ENCODE results near the gene ABCC3. TPM values are rescaled to one million over a fixed set of nuclear protein-coding genes. Genes with fewer than 3 reads are reported as not detected.

ABCC3 gene
- total RNA-seq, 1 experiment from 2014 or later, result 88.0 TPM

DNA sequence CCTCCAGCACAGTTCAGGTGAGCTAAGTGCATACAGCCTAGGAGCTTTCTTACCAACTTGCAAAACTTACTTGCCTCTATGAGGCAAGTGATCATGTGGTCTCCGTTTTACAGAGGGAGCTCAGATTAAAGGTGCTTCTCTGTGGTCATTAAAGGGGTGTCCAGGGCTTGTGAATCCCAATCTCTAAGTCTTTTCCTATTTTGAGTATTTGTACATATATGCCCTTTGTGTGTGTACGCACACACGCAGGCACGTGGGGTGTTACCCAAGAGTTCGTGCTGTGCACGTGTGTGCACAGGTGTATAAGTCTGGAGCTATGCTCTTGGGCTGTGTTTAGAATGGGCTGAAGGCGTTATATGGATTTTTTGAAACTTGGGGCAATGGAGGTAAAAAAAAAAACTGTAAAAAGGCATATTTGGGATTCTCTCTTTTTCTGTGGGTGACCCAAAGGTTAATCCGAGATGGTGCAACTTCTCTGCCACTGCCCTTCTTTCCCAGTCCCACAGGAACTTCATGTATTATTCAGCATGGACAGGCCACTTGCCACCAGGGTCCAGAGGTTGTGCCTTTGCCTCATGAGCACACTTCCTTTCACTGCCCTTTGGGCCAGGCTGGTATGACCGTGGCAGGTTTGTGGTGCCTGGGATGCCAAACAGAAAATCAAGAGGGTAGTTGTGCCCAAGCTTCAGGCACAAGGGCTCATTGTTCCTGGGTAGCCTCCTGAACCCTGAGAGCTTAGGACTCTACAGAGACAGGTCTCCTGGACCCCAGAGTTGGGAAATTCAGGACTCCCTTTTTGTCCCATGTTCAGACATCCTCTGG is 1.5 kb downstream of the ABCC3 start:
- peaks cover 59% of the 10 kb centered on the region for H3K36me3 Mint-ChIP-seq (ENCODE audit: insufficient read depth, unreplicated experiment)
- H3K27ac Mint-ChIP-seq (ENCODE audit: unreplicated experiment), result no peak overlapping the region
- CTCF ChIA-PET, result interaction anchor here (0.7 to 8.0 kb wide), 8 partner anchors 10 to 90 kb away, joined by 3 to 78 read pairs (median 4); no protein-coding TSS in a partner anchor
- peak overlapping the region; percentile 69 for H3K4me3 Mint-ChIP-seq (ENCODE audit: low read depth, unreplicated experiment)
- no peak for TF ChIP-seq CTCF (IDR thresholded peaks at IDR 0.05; ENCODE audit: unreplicated experiment)
- TSS peak; percentile 49 for BruUV-seq (replicated peaks)
- DNase-seq, result no peak
- intact Hi-C loops (cut with micrococcal nuclease; ENCODE audit: unreplicated experiment), result no loop called here
- peaks cover 75% of the 10 kb centered on the region for H3K4me1 Mint-ChIP-seq (ENCODE audit: low read depth, unreplicated experiment)
- H3K9me3 Mint-ChIP-seq (ENCODE audit: low read depth, unreplicated experiment), result no peaks in the 10 kb centered on the region
- H3K27me3 Mint-ChIP-seq (ENCODE audit: unreplicated experiment), result peaks cover 12% of the 10 kb centered on the region

GRCh38 chr17:50636804-50637195 is 2.1 kb downstream of the ABCC3 start:
- intact Hi-C loops (cut with micrococcal nuclease; ENCODE audit: unreplicated experiment), result no loop called here
- H3K9me3 Mint-ChIP-seq (ENCODE audit: low read depth, unreplicated experiment), result no peaks in the 10 kb centered on the region
- no peak for DNase-seq
- CTCF ChIA-PET, result interaction anchor here (1.0 to 8.0 kb wide), 3 partner anchors 9 to 57 kb away, joined by 3 to 78 read pairs (median 14); no protein-coding TSS in a partner anchor
- no TSS peak for BruUV-seq (replicated peaks)
- peaks cover 12% of the 10 kb centered on the region for H3K27me3 Mint-ChIP-seq (ENCODE audit: unreplicated experiment)
- H3K4me1 Mint-ChIP-seq (ENCODE audit: low read depth, unreplicated experiment), result peaks cover 75% of the 10 kb centered on the region
- H3K27ac Mint-ChIP-seq (ENCODE audit: unreplicated experiment), result no peak overlapping the region
- peaks cover 63% of the 10 kb centered on the region for H3K36me3 Mint-ChIP-seq (ENCODE audit: insufficient read depth, unreplicated experiment)
- no peak for TF ChIP-seq CTCF (IDR thresholded peaks at IDR 0.05; ENCODE audit: unreplicated experiment)
- peak overlapping the region; percentile 69 for H3K4me3 Mint-ChIP-seq (ENCODE audit: low read depth, unreplicated experiment)

GRCh38 chr17:50637829-50638605 is 3.3 kb downstream of the ABCC3 start:
- H3K36me3 Mint-ChIP-seq (ENCODE audit: insufficient read depth, unreplicated experiment), result peaks cover 72% of the 10 kb centered on the region
- BruUV-seq (replicated peaks), result no TSS peak
- no peaks in the 10 kb centered on the region for H3K9me3 Mint-ChIP-seq (ENCODE audit: low read depth, unreplicated experiment)
- H3K27me3 Mint-ChIP-seq (ENCODE audit: unreplicated experiment), result peaks cover 11% of the 10 kb centered on the region
- H3K27ac Mint-ChIP-seq (ENCODE audit: unreplicated experiment), result peak overlapping the region; percentile 37
- CTCF ChIA-PET, result interaction anchor here (0.6 to 8.0 kb wide), 12 partner anchors 8 to 631 kb away, joined by 3 to 78 read pairs (median 6); partner anchors contain the start of genes LUC7L3 and SPATA20
- H3K4me1 Mint-ChIP-seq (ENCODE audit: low read depth, unreplicated experiment), result peaks cover 72% of the 10 kb centered on the region
- peak overlapping the region; percentile 69 for H3K4me3 Mint-ChIP-seq (ENCODE audit: low read depth, unreplicated experiment)
- intact Hi-C loops (cut with micrococcal nuclease; ENCODE audit: unreplicated experiment), result loop anchor here (2.0 kb wide), 1 partner anchor 55 kb away; no protein-coding TSS in a partner anchor
- no peak for DNase-seq
- TF ChIP-seq CTCF (IDR thresholded peaks at IDR 0.05; ENCODE audit: unreplicated experiment), result no peak

DNA sequence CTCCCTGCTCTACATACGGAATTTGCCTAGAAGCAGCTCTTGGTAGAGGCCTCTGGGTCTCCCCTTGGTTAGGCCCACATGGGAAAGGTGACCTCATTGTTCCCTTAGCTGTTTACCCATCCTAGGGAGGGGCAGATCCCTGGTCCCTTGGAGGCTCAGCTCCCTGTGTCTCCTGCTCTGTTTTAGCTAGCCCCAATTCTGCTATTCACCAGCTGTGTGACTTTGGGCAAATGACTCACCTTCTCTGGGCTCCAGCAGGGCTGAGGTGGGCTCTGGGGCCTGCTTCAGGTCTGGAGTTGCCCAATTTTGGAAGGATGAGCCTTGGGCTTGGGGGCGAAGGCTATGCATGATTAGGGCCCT is 3.9 kb downstream of the ABCC3 start:
- CTCF ChIA-PET, result interaction anchor here (0.6 to 8.0 kb wide), 17 partner anchors 8 to 631 kb away, joined by 3 to 78 read pairs (median 6); partner anchors contain the start of genes LUC7L3 and SPATA20
- DNase-seq, result no peak
- Mint-ChIP-seq H3K4me3 (ENCODE audit: low read depth, unreplicated experiment) (peak overlapping the region; percentile 69), H3K9me3 (ENCODE audit: low read depth, unreplicated experiment) (no peaks in the 10 kb centered on the region), H3K4me1 (ENCODE audit: low read depth, unreplicated experiment) (peaks cover 72% of the 10 kb centered on the region), H3K27ac (ENCODE audit: unreplicated experiment) (peak overlapping the region; percentile 37), H3K36me3 (ENCODE audit: insufficient read depth, unreplicated experiment) (peaks cover 73% of the 10 kb centered on the region), H3K27me3 (ENCODE audit: unreplicated experiment) (peaks cover 6% of the 10 kb centered on the region)
- no peak for TF ChIP-seq CTCF (IDR thresholded peaks at IDR 0.05; ENCODE audit: unreplicated experiment)
- BruUV-seq (replicated peaks), result no TSS peak
- intact Hi-C loops (cut with micrococcal nuclease; ENCODE audit: unreplicated experiment), result loop anchor here (2.0 kb wide), 1 partner anchor 54 kb away; no protein-coding TSS in a partner anchor
